Activated CD8-positive, alpha-beta T cell treated with anti-CD3 and anti-CD28 coated beads for 36 hours (primary cell): ENCODE data around the gene TSC2. TPM values are rescaled to one million over a fixed set of nuclear protein-coding genes. Genes with fewer than 3 reads are reported as not detected.
"Not testable (repeated sequence)": the region's sequence is repeated elsewhere in the genome, so short reads cannot be mapped to it uniquely, and the experiment has no call there.

ENCODE experiments used
- ATAC-seq: fragments of 200-7000 bp; cut with Tn5 transposase; one replicate; pipeline ENCODE4 v1.10.0; 2021; ENCODE audit warnings: mild to moderate bottlenecking, moderate library complexity
- CTCF ChIA-PET: fragments of 350-600 bp; sonication (Branson Sonifier 250); formaldehyde crosslinking; loops from one replicate; lab custom pipeline; 2021; ENCODE audit warnings: antibody characterized with exemption; lab: Charles Lee
- POLR2A ChIA-PET: fragments of 350-600 bp; sonication (Branson Sonifier 250); formaldehyde crosslinking; loops from one replicate; lab custom pipeline; 2021; ENCODE audit warnings: antibody characterized with exemption; lab: Charles Lee
- DNase-seq: peaks from one replicate; pipeline ENCODE4 v3.0.0-alpha.2; 2020
- H3K27ac Mint-ChIP-seq: one replicate; pipeline ENCODE4 v1.8.0; 2021; ENCODE audit warnings: mild to moderate bottlenecking, mixed read lengths
- H3K27me3 Mint-ChIP-seq: one replicate; pipeline ENCODE4 v1.8.0; 2021; ENCODE audit warnings: mixed read lengths
- H3K36me3 Mint-ChIP-seq: one replicate; pipeline ENCODE4 v1.8.0; 2021; ENCODE audit warnings: low read depth, mixed read lengths
- H3K4me1 Mint-ChIP-seq: one replicate; pipeline ENCODE4 v1.8.0; 2021; ENCODE audit warnings: low read depth, mixed read lengths
- H3K4me3 Mint-ChIP-seq: one replicate; pipeline ENCODE4 v1.8.0; 2021; ENCODE audit warnings: mild to moderate bottlenecking, moderate library complexity, mixed read lengths
- H3K9me3 Mint-ChIP-seq: one replicate; pipeline ENCODE4 v1.8.0; 2021; ENCODE audit warnings: mixed read lengths
- intact Hi-C: fragments of 100-400 bp; cut with micrococcal nuclease; formaldehyde crosslinking; loops from one replicate; pipeline ENCODE4 v1.10.0; 2022
- total RNA-seq, 2 experiments: library from RNA; stranded (reverse); gene quantifications; one replicate each; pipeline ENCODE4 v1.2.3, GENCODE V29; 2021

TSC2 gene
- total RNA-seq, 2 experiments from 2014 or later = 54.4 to 57.3 TPM

- H3K4me3 Mint-ChIP-seq, H3K4me1 Mint-ChIP-seq, POLR2A ChIA-PET, CTCF ChIA-PET, H3K27me3 Mint-ChIP-seq, H3K27ac Mint-ChIP-seq, DNase-seq, H3K36me3 Mint-ChIP-seq, intact Hi-C loops, ATAC-seq, H3K9me3 Mint-ChIP-seq: not testable (repeated sequence)
Measured at GRCh38 chr16:2107121-2107790, 59.5 kb downstream of the TSC2 start.

GRCh38 chr16:2107791-2108125, 60.0 kb downstream of the TSC2 start:
- H3K9me3 Mint-ChIP-seq, POLR2A ChIA-PET, H3K4me3 Mint-ChIP-seq, H3K36me3 Mint-ChIP-seq, H3K27me3 Mint-ChIP-seq, CTCF ChIA-PET, ATAC-seq, intact Hi-C loops, H3K4me1 Mint-ChIP-seq, DNase-seq, H3K27ac Mint-ChIP-seq: not testable (repeated sequence)

- H3K27ac Mint-ChIP-seq, POLR2A ChIA-PET, H3K4me3 Mint-ChIP-seq, H3K36me3 Mint-ChIP-seq, H3K4me1 Mint-ChIP-seq, DNase-seq, intact Hi-C loops, ATAC-seq, H3K27me3 Mint-ChIP-seq, CTCF ChIA-PET, H3K9me3 Mint-ChIP-seq: not testable (repeated sequence)
Measured at GRCh38 chr16:2108446-2109270, 60.9 kb downstream of the TSC2 start.

- CTCF ChIA-PET, H3K9me3 Mint-ChIP-seq, H3K4me1 Mint-ChIP-seq, POLR2A ChIA-PET, H3K27ac Mint-ChIP-seq, intact Hi-C loops, H3K36me3 Mint-ChIP-seq, DNase-seq, ATAC-seq, H3K4me3 Mint-ChIP-seq, H3K27me3 Mint-ChIP-seq: not testable (repeated sequence)
Measured at GRCh38 chr16:2109271-2109580, 61.4 kb downstream of the TSC2 start.

- CTCF ChIA-PET, intact Hi-C loops, H3K4me1 Mint-ChIP-seq, ATAC-seq, H3K27me3 Mint-ChIP-seq, H3K4me3 Mint-ChIP-seq, H3K9me3 Mint-ChIP-seq, DNase-seq, H3K36me3 Mint-ChIP-seq, H3K27ac Mint-ChIP-seq, POLR2A ChIA-PET: not testable (repeated sequence)
Measured at GRCh38 chr16:2109872-2110271, 62.1 kb downstream of the TSC2 start.

GRCh38 chr16:2110332-2111008, 62.7 kb downstream of the TSC2 start:
- ATAC-seq, DNase-seq, intact Hi-C loops: not testable (repeated sequence)

GRCh38 chr16:2111009-2111353, 63.2 kb downstream of the TSC2 start:
- H3K27me3 Mint-ChIP-seq, intact Hi-C loops, ATAC-seq, H3K27ac Mint-ChIP-seq, CTCF ChIA-PET, POLR2A ChIA-PET, H3K4me3 Mint-ChIP-seq, H3K36me3 Mint-ChIP-seq, DNase-seq, H3K9me3 Mint-ChIP-seq, H3K4me1 Mint-ChIP-seq: not testable (repeated sequence)

More at GRCh38 chr16:2110332-2111008, 62.7 kb downstream of the TSC2 start:
- H3K4me1 Mint-ChIP-seq, H3K27ac Mint-ChIP-seq, H3K36me3 Mint-ChIP-seq, H3K9me3 Mint-ChIP-seq, H3K4me3 Mint-ChIP-seq, CTCF ChIA-PET, H3K27me3 Mint-ChIP-seq, POLR2A ChIA-PET: not testable (repeated sequence)

GRCh38 chr16:2111412-2112335, 63.9 kb downstream of the TSC2 start:
- H3K4me3 Mint-ChIP-seq, POLR2A ChIA-PET, ATAC-seq, CTCF ChIA-PET, DNase-seq, H3K27ac Mint-ChIP-seq, H3K9me3 Mint-ChIP-seq, H3K36me3 Mint-ChIP-seq, intact Hi-C loops, H3K27me3 Mint-ChIP-seq, H3K4me1 Mint-ChIP-seq: not testable (repeated sequence)

GRCh38 chr16:2112539-2113106, 64.8 kb downstream of the TSC2 start:
- intact Hi-C loops, H3K4me1 Mint-ChIP-seq, POLR2A ChIA-PET, H3K36me3 Mint-ChIP-seq, ATAC-seq, H3K27ac Mint-ChIP-seq, H3K27me3 Mint-ChIP-seq, H3K9me3 Mint-ChIP-seq, DNase-seq, H3K4me3 Mint-ChIP-seq, CTCF ChIA-PET: not testable (repeated sequence)

- H3K4me1 Mint-ChIP-seq, CTCF ChIA-PET, H3K4me3 Mint-ChIP-seq, POLR2A ChIA-PET, intact Hi-C loops, H3K27ac Mint-ChIP-seq, H3K27me3 Mint-ChIP-seq, DNase-seq, H3K9me3 Mint-ChIP-seq, ATAC-seq, H3K36me3 Mint-ChIP-seq: not testable (repeated sequence)
Measured at GRCh38 chr16:2114225-2114624, 66.4 kb downstream of the TSC2 start.
